IMR-90 (cell line): ENCODE data around the gene SRRM3. TPM values are rescaled to one million over a fixed set of nuclear protein-coding genes. Genes with fewer than 3 reads are reported as not detected.
"Not testable (repeated sequence)": the region's sequence is repeated elsewhere in the genome, so short reads cannot be mapped to it uniquely, and the experiment has no call there.

Source experiments
- ATAC-seq: fragments of 200-7000 bp; cut with Tn5 transposase; 2 replicates; pipeline ENCODE4 v1.9.1; 2020; ENCODE audit warnings: low read depth, mild to moderate bottlenecking, moderate library complexity
- BruUV-seq: library from RNA; stranded (reverse); fragments of 400-500 nt; replicated peaks from 2 replicates; lab custom pipeline; 2021; lab: Mats Ljungman, UMichigan
- CTCF ChIA-PET: fragments of 300-600 bp; formaldehyde crosslinking; extraction: SDS; loops from one replicate; lab custom pipeline; 2021; ENCODE audit warnings: antibody characterized with exemption; lab: Yijun Ruan, JAX
- POLR2A ChIA-PET: fragments of 300-600 bp; sonication (Branson Sonifier 250); formaldehyde crosslinking; loops from one replicate; lab custom pipeline; 2022; ENCODE audit warnings: antibody characterized with exemption; ENCODE audit not compliant: unreplicated experiment; lab: Charles Lee
- DNase-seq: peaks from one replicate; pipeline ENCODE4 v3.0.0; 2013
- H2AFZ ChIP-seq: replicated peaks from 2 replicates; pipeline ENCODE3; 2013; ENCODE audit warnings: low read length, mild to moderate bottlenecking; ENCODE audit not compliant: poor library complexity
- H2AK5ac ChIP-seq: 2 replicates; pipeline ENCODE4 v1.6.1; 2013; ENCODE audit warnings: low read depth, low read length, inconsistent platforms
- H2AK9ac ChIP-seq: replicated peaks from 2 replicates; pipeline ENCODE3; 2013; ENCODE audit warnings: mild to moderate bottlenecking, low read depth, low read length, moderate library complexity; ENCODE audit not compliant: poor library complexity
- H2BK120ac ChIP-seq: 2 replicates; pipeline ENCODE4 v1.6.1; 2013; ENCODE audit warnings: low read depth, low read length, inconsistent platforms
- H2BK15ac ChIP-seq: 3 replicates; pipeline ENCODE4 v1.6.1; 2013; ENCODE audit warnings: low read depth, low read length, inconsistent platforms
- H2BK20ac ChIP-seq: 2 replicates; pipeline ENCODE4 v1.6.1; 2013; ENCODE audit warnings: low read depth, mild to moderate bottlenecking, inconsistent platforms, low read length, moderate library complexity
- H2BK5ac ChIP-seq: 2 replicates; pipeline ENCODE4 v1.6.1; 2013; ENCODE audit warnings: mild to moderate bottlenecking, low read depth, low read length, inconsistent platforms; ENCODE audit not compliant: poor library complexity, severe bottlenecking
- H3K14ac ChIP-seq: replicated peaks from 2 replicates; pipeline ENCODE4 v1.6.1; 2013; ENCODE audit warnings: low read depth, low read length, inconsistent platforms
- H3K18ac ChIP-seq: 2 replicates; pipeline ENCODE4 v1.6.1; 2013; ENCODE audit warnings: low read depth, low read length, control low read depth
- H3K23ac ChIP-seq: 2 replicates; pipeline ENCODE4 v1.6.1; 2013; ENCODE audit warnings: low read depth, low read length, inconsistent platforms
- H3K27ac ChIP-seq: 2 replicates; pipeline ENCODE4 v1.5.1; 2013; ENCODE audit warnings: mild to moderate bottlenecking, control low read depth, low read length; ENCODE audit not compliant: insufficient read depth
- H3K27me3 ChIP-seq: 2 replicates; pipeline ENCODE4 v1.6.1; 2013; ENCODE audit warnings: low read length; ENCODE audit not compliant: control insufficient read depth, insufficient read depth
- H3K36me3 ChIP-seq: 2 replicates; pipeline ENCODE4 v1.6.1; 2013; ENCODE audit warnings: low read length, mixed read lengths; ENCODE audit not compliant: control insufficient read depth, insufficient read depth
- H3K4ac ChIP-seq: 2 replicates; pipeline ENCODE4 v1.6.1; 2013; ENCODE audit warnings: low read depth, low read length, inconsistent platforms
- H3K4me1 ChIP-seq: 2 replicates; pipeline ENCODE4 v1.6.1; 2013; ENCODE audit warnings: low read length, mixed read lengths; ENCODE audit not compliant: control insufficient read depth, insufficient read depth
- H3K4me2 ChIP-seq: 2 replicates; pipeline ENCODE4 v1.6.1; 2013; ENCODE audit warnings: low read depth, mild to moderate bottlenecking, control low read depth, low read length, moderate library complexity
- H3K4me3 ChIP-seq: 2 replicates; pipeline ENCODE4 v1.5.1; 2013; ENCODE audit warnings: low read depth, mild to moderate bottlenecking, control low read depth, low read length, moderate library complexity; ENCODE audit not compliant: insufficient read depth
- H3K56ac ChIP-seq: 2 replicates; pipeline ENCODE4 v1.6.1; 2013; ENCODE audit warnings: low read length, inconsistent platforms; ENCODE audit not compliant: insufficient read depth; ENCODE audit errors: extremely low read depth
- H3K79me1 ChIP-seq, 2 experiments: 2 replicates each; pipeline ENCODE4 v1.6.1; 2013; ENCODE audit warnings: low read length in 2 of 2, inconsistent platforms in 1 of 2, low read depth in 1 of 2
- H3K9ac ChIP-seq: 2 replicates; pipeline ENCODE4 v1.6.1; 2013; ENCODE audit warnings: low read depth, low read length, control low read depth
- H3K9me1 ChIP-seq: 2 replicates; pipeline ENCODE4 v1.6.1; 2013; ENCODE audit warnings: low read length, inconsistent platforms; ENCODE audit not compliant: insufficient read depth
- H3K9me3 ChIP-seq: 2 replicates; pipeline ENCODE4 v1.6.1; 2013; ENCODE audit warnings: low read length; ENCODE audit not compliant: control insufficient read depth, insufficient read depth
- H4K20me1 ChIP-seq: 2 replicates; pipeline ENCODE4 v1.6.1; 2013; ENCODE audit warnings: low read length, inconsistent platforms; ENCODE audit not compliant: insufficient read depth
- H4K5ac ChIP-seq: 2 replicates; pipeline ENCODE4 v1.6.1; 2013; ENCODE audit warnings: mild to moderate bottlenecking, low read depth, low read length, control low read depth
- H4K8ac ChIP-seq, 2 experiments: 2 replicates each; pipeline ENCODE4 v1.6.1; 2013; ENCODE audit warnings: low read depth in 2 of 2, low read length in 2 of 2, control low read depth in 1 of 2, inconsistent platforms in 1 of 2
- H4K91ac ChIP-seq: 2 replicates; pipeline ENCODE4 v1.6.1; 2013; ENCODE audit warnings: low read depth, low read length, inconsistent platforms; ENCODE audit not compliant: insufficient read depth
- BHLHE40 ChIP-seq: fragments of 150-350 bp; IDR thresholded peaks from 2 replicates; pipeline ENCODE4 v1.6.1; 2016; ENCODE audit warnings: mild to moderate bottlenecking, low read depth, low read length
- FOS ChIP-seq: fragments of 150-350 bp; IDR thresholded peaks from 2 replicates; pipeline ENCODE4 v1.6.1; 2016; ENCODE audit warnings: low read depth, low read length
- RAD21 ChIP-seq: IDR thresholded peaks from 2 replicates; pipeline ENCODE4 v1.6.1; 2012; ENCODE audit warnings: low read length, improper control_type of control experiment
- WGBS, 2 experiments: methylation state at CpG; one replicate each; pipeline versions ENCODE4 v1.1.5 to v1.1.7; 2013; ENCODE audit warnings: missing lambda C conversion rate in 2 of 2; ENCODE audit not compliant: insufficient read length in 1 of 2; ENCODE audit errors: extremely low coverage in 2 of 2; 5-methylcytosine and 5-hydroxymethylcytosine counted together
- dilution Hi-C: fragments of 300-500 bp; cut with HindIII; formaldehyde crosslinking; loops from one replicate; pipeline ENCODE4 v1.14.3; 2018; ENCODE audit warnings: low sequenced_read_pairs; ENCODE audit not compliant: unreplicated experiment
- in situ Hi-C: fragments of 300-500 bp; cut with MboI; formaldehyde crosslinking; loops from 3 replicates; pipeline ENCODE4 v1.14.3; 2019; ENCODE audit warnings: low sequenced_read_pairs, inconsistent platforms, mixed read lengths
- intact Hi-C: fragments of 100-400 bp; cut with micrococcal nuclease; formaldehyde crosslinking; loops from 2 replicates; pipeline ENCODE4 v1.10.0; 2022
- polyA plus RNA-seq, 3 experiments: library from polyadenylated mRNA; depleted of rRNA; stranded (reverse); fragments of >200 nt; gene quantifications; 2 replicates each; pipeline ENCODE4 v1.2.3, GENCODE V29; 2012; ENCODE audit warnings: low replicate concordance in 1 of 3
- total RNA-seq: library from RNA; depleted of rRNA; stranded (reverse); fragments of >200 nt; gene quantifications from 2 replicates; pipeline ENCODE4 v1.2.3, GENCODE V29; 2012

The SRRM3 gene
- total and polyA plus RNA-seq, 2 of the 4 experiments (the other 2 are of a cell fraction), result 0.18 to 2.5 TPM

DNA sequence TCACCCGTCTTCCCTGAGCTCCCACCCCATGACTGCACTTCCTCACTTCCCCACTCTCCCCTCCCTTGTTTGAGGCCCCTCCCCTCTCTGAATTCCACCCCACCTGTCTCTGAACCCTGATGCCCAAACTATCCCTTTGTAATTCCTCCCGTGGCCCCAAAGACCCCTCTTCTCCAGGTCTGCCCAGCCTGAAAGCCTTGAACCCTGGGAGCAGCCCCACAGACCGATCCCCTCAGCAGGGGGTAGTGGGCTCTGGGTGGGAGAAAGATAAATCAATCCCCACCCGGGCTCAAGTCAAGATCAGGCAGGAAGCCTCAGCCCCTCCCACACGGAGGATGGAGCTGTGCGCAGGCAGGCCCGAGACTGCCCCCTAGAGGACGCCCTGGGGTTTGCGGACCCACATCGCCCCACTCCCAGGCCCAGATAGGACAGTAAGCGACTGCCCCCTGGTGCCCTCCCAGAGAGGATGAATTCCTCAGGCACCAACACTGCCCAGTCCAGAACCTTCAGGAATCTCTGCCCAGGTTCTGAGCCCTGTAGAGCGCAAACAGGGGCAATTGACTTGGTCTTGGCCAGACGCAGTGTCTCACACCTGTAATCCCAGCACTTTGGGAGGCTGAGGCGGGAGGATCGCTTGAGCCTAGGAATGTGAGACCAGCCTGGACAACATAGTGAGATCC is 112.5 kb downstream of the SRRM3 start (continued):
- TF ChIP-seq BHLHE40 (peak; percentile 36), FOS (no peak), RAD21 (peak; percentile 100)

DNA sequence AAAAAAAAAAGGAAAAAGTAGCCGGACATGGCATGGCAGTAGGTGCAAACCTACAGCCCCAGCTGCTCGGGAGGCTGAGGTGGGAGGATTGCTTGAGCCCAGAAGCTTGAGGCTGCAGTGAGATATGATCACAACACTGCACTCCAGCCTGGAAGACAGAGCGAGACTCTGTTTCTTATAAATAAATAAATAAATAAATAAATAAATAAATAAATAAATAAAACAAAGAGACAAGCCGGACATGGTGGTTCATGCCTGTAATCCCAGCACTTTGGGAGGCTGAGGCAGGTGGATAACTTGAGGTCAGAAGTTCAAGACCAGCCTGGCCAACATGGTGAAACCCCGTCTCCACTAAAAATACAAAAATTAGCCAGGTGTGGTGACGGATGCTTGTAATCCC is 113.0 kb downstream of the SRRM3 start:
- H4K91ac ChIP-seq, H2BK15ac ChIP-seq, H2BK5ac ChIP-seq, H3K56ac ChIP-seq, H3K4me3 ChIP-seq, H3K23ac ChIP-seq, H2BK120ac ChIP-seq, H3K4ac ChIP-seq, H2AK5ac ChIP-seq, H3K36me3 ChIP-seq, H3K14ac ChIP-seq, H3K4me1 ChIP-seq, H3K18ac ChIP-seq, H4K8ac ChIP-seq, BruUV-seq, DNase-seq, H3K9me3 ChIP-seq, H2BK20ac ChIP-seq, dilution Hi-C loops, ATAC-seq, H4K20me1 ChIP-seq, POLR2A ChIA-PET, H3K27me3 ChIP-seq, H3K27ac ChIP-seq, H2AFZ ChIP-seq, H3K9me1 ChIP-seq, H4K5ac ChIP-seq, H3K9ac ChIP-seq, H2AK9ac ChIP-seq, H3K4me2 ChIP-seq: not testable (repeated sequence)
- H3K79me1 ChIP-seq, result peaks cover 0 to 16% of the 10 kb centered on the region in 2 experiments; a peak in 2 of 4 replicates
- in situ Hi-C loops, result loop anchor here (5.0 kb wide), 1 partner anchor 132 kb away; no protein-coding TSS in a partner anchor
- no CpG with 5 or more reads among the region's 6 CpGs for WGBS, 2 experiments
- intact Hi-C loops, result loop anchor here (1.0 to 5.0 kb wide), 4 partner anchors 23 to 136 kb away; partner anchors contain the start of gene YWHAG
- CTCF ChIA-PET, result interaction anchor here (0.7 to 2.0 kb wide), 3 partner anchors 22 to 52 kb away, joined by 3 to 8 read pairs (median 6); no protein-coding TSS in a partner anchor
